Measurements from ENCODE around the gene ZNF865.

The ZNF865 gene

DNA sequence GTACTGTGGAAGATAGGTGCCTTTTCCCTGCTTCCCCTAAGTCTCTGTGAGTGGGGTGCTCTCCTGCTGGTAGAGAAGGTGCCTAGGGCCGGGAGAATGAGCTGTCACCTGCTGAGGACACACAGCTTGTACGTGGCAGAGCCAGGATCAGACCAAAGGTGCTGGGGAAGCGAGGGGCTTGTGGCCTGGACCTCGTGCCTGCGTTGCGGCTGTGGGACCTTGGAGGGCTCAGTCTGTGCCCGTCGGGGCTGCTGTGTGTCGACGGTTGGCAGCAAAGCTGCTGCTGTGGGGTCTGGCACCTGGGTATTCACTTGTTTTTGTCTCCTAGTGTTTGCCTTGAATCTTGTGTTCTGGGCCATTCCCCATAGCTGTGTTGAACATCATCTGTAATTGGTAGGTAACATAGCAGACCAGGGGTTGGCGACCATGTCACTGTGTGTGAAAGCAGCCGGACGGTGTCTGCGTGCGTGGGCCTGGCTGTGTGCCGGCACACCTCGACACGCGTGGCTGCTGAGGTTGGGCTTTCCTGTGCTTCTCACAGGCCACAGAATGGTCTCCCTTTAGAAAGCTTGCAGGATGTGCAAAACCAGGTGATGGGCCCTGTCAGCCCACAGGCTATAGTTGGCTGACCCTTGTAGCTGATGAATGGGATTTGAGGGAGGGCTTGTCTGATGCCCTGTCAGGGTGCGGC lies 58.5 kb downstream of the ZNF865 start:
- no peak for DNase-seq

DNA sequence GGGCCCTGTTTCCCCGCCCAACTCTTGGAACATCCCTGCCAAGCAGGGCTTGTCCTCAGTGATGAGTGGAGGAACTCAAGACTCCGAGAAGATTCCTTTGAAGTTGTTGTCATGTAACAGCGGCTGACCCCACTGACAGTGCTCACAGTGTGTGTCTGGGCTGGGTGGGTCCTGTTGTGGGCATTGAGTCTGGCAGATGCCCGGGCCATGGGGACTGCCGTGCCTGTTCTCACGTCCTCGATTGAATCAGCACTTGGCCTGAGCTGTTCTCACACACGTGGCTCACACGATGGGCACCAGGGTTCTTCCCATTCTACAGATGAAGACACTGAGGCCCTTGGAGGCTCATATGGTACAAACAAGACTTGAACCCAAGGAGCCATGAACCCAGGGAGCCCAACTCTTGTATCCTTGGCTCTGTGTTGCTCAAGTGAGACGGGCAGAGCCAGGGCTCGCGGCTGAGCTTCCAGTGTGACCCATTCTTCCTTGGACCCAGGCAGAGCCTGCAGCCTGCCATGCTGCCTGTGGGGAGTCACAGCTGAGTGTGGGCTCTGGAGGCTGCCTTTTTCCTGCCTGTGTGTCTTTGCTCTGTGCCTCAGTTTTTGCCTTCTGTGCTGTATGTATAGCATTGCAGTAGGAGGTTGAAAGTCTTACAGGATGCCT lies 61.0 kb downstream of the ZNF865 start:
- DNase-seq = no peak
